ENCODE measurements around the gene ZC3H6.
"Not testable (repeated sequence)": the region's sequence is repeated elsewhere in the genome, so short reads cannot be mapped to it uniquely, and the experiment has no call there.

Gene ZC3H6

GRCh38 chr2:112332123-112332696, 56.8 kb downstream of the ZC3H6 start:
- no peak for DNase-seq

- no peak for DNase-seq
These were observed 60.2 kb downstream of the ZC3H6 start for GRCh38 chr2:112335600-112335999.

DNA sequence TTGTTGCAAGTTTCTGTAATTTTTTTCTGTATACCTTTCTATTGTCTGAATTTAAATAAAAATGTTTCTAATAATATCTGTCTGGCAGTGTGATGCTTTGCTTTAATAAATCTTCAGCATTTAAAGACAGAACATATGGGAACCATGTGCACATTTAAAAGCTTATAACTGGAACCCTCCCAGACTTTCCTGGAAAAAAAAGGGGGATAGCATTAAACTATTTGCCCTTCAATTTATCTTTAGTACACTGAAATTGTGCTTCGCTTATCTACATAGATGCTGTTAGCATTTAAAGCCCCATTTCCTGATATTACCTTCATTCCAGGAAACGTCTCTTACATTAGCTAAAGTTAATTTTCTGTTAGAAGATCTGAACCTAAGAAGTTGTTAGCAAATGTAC, 64.6 kb downstream of the ZC3H6 start:
- no peak for DNase-seq

DNA sequence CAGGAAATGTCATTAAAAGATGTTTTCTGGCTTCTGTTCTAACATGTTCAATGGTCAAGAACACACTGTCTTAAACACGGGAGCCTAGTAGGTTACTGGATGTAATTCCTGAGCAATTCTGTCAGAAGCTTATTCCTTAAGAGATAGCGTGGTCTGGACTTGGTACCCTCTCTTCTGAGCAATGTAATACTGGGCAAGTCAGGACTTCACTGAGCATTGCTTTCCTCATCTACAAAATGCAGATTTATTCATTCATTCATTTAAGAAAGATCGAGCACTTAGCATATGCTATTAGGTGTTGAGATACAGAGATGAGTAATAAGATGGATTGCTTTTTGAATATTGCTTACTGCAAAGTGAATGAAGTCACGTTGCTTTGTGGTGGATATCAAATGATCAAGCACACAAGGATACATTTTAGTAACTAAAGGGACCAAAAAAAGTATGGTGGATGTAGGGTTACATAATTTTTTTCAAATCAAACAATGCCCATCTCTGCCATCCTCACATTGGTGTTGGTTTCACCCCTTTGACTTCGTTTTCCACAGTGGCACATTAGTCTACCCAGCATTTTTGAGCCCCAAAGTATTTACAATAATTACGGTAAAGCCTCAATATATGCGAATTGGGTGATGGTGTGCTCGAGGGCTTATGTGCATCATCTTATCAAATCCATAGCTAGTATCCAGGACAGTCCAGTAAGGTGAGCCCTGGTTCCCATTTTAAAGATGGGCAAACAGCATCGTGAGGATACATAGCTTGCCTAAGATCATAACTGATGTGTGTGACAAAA, 65.3 kb downstream of the ZC3H6 start:
- DNase-seq: no peak

DNA sequence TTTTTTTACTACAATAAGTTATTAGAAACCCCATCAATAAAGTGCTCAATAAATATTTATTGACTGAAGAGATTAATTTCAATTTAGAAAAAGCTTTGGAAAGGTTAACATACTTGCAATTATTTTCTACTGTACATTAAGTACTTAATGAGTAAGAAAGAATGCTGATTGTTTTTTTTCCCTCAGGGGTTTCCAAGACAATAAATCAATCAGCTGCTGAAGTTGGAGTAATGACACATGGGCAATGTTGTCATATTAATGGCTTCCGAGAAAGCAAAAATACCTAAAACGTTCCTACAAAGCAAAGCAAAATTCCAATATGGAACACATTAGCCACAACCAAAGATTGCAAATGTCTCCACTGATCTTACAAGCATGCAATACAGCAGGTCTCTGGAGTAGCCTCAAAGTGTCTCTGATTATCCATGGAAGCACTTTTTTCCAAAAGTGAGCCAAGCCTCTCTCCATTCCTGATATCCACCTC, 66.7 kb downstream of the ZC3H6 start:
- no peak for DNase-seq

- DNase-seq: no peak
These were observed 68.6 kb downstream of the ZC3H6 start for GRCh38 chr2:112343827-112344585.

DNA sequence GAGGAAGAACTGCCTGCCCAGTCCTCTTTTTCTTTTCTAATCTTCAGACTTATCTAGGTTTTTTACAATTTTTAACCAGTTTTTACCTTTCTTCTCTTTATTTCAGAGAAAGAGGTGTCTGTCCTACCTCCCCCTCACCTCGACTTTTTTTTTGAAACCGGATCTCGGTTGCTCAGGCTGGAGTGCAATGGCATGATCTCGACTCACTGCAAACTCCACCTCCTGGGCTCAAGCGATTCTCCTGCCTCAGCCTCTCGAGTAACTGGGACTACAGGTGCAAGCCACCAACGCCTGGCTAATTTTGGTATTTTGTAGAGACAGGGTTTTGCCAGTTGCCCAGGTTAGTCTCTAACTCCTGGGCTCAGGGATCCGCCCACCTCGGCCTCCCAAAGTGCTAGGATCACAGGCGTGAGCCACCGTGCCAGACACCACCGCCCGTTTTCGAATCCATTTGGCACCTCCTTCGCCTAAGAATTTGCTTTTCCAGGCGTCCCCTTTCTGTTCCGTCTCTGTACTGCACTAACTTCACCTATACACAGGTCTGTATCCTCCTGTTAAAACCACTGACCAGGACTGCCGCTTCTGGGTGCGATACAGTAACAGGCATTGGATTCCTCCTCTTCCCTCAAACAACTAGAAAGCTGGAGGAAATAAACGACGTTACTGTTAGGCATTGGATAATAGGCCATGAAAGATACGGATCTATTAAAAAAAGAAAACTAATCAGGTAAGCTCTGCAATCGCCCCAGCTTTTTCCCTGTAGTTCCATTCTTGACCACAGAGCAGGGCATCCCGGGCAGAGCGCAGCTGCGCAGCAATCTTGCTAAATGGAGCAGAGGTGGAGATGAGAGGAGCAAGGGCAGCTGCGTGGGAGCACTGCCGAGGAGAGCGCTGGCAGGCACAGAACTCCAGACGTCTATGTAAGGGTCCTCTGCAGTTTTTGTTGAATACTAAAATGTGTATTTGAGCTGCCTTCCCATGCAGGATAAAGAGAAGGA, 69.9 kb downstream of the ZC3H6 start:
- no peak for DNase-seq

GRCh38 chr2:112352292-112352691, 76.9 kb downstream of the ZC3H6 start:
- DNase-seq: not testable (repeated sequence)

- DNase-seq: not testable (repeated sequence)
These were observed 77.6 kb downstream of the ZC3H6 start for GRCh38 chr2:112352809-112353603.

DNA sequence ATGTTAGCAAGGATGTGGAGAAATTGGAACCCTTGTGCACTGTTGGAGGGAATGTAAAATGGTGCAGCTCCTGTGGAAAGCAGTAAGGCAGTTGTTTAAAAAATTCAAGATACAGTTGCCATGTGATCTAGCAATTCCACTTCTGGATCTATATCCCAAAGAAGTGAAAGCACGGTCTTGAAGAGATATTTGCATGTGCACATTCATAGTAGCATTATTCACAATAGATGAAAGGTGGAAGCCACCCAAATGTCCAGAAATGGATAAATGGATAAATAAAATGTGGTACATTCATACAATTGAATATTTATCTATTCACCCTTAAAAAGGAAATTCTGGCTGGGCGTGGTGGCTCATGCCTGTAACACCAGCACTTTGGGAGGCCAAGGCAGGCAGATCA, 78.9 kb downstream of the ZC3H6 start:
- DNase-seq: not testable (repeated sequence)

- not testable (repeated sequence) for DNase-seq
These were observed 84.7 kb downstream of the ZC3H6 start for GRCh38 chr2:112360055-112360454.
